NCI-H2196 (cell line): ENCODE measurements around the gene LMAN2.
"Not testable (repeated sequence)": the region's sequence is repeated elsewhere in the genome, so short reads cannot be mapped to it uniquely, and the experiment has no call there.

Experiments used
- DNase-seq: peaks from one replicate; lab custom pipeline; 2025; ENCODE audit not compliant: unreplicated experiment; lab: John Stamatoyannopoulos, UW

Gene LMAN2

DNA sequence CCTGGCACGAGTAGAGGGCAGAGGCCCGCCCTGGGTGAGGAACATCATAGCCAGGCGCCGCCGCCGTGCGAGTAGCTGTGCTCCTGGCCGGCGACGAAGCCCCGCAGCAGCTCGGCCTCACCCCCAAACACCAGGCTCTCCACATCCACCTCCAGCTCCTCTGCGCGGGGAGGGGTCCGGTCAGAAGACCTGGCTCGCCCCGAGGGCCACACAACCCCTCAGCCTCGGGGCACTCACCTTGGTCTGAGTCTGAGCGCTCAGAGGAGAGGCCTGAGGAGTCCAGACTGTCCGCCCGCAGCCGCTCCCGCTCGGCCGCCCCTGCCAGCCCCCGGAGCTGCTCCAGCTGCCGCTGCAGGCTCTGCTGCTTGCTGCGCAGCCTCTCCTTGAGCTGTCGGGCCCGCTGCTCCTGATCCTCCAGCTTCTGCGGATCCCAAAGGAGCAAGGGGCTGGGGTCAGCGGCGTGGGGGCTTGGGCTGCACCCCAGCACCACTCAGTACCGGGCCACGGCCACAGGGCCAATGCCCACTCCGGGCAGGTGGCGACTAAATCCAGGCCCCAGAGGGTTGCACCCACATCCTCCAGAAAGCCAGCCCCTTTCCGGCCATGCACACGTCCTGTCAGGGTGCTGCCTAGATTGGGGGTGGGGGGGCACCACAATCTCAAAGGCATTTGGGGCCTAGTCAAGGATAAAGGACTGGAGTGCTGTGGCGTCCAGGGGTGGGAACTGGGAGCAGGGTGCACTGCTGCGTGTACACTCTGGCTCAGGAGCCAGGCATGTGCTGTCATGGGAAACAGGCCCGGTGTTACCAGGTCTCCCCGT lies 43.7 kb downstream of the LMAN2 start:
- no peak for DNase-seq

- DNase-seq: no peak
Measured at GRCh38 chr5:177306674-177307543, 44.6 kb downstream of the LMAN2 start.

GRCh38 chr5:177306103-177306640 lies 45.3 kb downstream of the LMAN2 start:
- DNase-seq: not testable (repeated sequence)

GRCh38 chr5:177304392-177305119 lies 46.9 kb downstream of the LMAN2 start:
- DNase-seq: no peak

GRCh38 chr5:177303925-177304391 lies 47.5 kb downstream of the LMAN2 start:
- DNase-seq: no peak

GRCh38 chr5:177303121-177303924 lies 48.1 kb downstream of the LMAN2 start, which contains the start of the genes PRELID1 and RAB24:
Gene PRELID1, plus strand, starts transcription at chr5:177303799. Its CDS starts 187 bp downstream, at chr5:177303986.
Gene RAB24, minus strand, starts transcription at chr5:177303719. Its CDS starts 431 bp downstream, at chr5:177303288.
- peak; percentile 89 for DNase-seq

DNA sequence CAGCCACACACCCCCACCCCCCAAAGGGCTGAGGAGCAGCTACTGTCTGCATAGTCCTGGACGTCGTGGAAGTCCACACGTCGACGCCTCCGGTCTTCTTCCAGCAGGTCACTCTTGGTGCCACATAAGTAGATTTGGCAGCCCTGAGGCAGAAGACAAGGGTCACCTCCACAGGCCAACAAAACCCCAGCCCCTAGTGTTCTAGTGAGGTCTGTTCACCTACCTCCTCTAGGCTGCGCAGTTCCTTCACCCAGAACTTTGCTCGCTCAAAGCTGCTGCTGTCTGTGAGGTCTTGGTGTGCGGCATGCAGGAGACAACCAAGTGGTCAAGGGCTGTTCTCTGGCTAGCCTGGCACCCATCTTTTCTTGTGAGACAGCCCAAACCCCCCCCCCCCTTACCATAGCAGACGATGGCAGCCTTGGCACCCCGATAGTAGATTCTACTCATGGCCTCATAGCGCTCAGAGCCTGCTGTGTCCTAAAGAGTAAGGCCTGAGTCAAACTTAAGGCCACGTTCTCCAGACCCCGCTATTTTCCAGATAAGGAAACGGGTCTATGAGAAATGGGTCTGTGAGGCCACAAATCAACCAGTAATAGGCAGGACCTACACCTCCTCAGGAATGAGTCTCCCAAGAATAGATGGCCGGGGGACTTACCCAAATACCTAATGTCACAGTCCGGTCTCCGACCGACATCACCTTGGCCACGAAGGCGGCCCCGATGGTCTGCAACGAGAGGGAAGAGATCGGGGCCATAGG lies 48.9 kb downstream of the LMAN2 start:
- DNase-seq: peak; percentile 17

DNA sequence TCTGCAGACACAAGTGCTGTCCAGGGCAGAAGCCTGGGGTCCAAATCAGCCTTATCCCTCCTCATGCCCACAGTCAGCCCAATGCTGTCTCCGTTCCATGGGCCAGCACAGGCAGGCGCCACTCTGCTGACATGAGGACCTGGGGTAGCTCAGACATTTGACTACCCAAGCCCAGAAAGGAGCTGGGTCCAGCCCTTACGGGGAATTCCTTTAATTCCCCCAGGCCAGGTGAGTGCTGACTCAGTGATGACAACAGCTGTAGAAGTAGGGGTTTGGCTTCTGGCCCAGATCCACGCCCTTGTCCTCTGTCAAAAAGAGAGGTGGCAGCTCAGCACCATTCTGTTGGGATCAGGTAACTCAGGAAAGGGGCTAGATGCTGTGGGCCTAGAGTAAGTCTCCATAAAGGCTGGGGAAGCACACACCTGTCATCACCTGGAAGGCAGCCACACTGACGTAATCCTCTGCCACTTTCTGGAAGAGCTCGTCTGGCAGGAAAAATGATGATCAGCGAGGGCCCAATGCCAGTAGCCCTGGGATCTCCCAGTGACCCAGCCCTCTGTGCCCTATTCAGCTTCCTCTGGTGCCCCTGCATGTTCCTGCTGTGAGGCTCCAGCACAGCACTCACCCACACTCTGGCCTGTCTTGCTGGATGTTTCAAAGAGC lies 49.8 kb downstream of the LMAN2 start:
- DNase-seq: peak; percentile 94

DNA sequence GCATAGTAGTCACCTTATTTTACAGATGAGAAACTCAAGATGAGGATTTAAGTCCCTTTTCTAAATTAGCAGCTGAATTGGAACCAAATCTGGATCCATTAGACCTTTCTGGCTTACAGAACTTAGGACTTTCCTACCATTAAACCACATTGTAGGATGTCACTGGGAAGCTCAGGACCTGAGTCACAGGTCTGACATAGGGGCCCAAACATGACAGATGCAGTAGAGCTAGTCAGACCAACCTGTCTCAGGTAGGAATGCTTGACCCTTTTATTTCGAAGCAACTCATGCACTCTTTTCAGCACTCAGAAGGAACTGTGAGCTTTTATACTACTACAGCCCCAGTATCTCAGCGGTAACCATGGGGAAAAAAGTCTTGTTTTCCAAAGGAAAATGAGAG lies 50.5 kb downstream of the LMAN2 start:
- no peak for DNase-seq

DNA sequence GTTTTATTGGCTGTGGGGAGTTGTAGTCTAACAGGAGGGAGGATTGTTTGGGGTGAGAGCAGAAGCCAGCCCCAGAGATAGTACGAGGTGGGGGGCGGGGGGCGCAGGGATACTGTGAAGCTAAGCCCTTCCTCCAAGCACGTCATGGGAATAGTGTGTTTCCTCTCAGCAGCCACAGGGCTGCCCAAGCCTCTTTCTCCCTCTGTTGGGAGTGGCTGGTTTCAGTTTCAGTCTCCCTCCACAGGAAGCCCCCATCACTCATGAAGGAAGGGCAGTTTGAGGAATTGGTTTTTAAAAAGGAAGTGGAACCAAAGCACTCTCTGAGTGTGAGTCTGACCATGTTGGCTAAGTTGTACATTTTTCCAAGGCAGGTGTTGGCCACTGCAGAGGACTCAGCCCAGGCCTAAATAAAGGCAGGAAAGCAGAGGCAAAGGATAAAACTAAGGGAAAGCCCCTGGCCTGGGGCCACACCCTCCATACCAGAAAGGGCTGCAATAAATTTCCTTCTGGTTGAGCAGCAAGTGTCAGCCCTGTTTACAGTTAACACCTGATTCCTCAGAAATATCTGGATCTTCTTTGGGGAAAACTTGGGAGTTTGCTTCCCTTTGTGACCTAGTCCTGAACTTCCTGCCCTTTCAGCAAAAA lies 51.1 kb downstream of the LMAN2 start:
- no peak for DNase-seq

GRCh38 chr5:177299697-177300096 lies 51.8 kb downstream of the LMAN2 start:
- DNase-seq: no peak

DNA sequence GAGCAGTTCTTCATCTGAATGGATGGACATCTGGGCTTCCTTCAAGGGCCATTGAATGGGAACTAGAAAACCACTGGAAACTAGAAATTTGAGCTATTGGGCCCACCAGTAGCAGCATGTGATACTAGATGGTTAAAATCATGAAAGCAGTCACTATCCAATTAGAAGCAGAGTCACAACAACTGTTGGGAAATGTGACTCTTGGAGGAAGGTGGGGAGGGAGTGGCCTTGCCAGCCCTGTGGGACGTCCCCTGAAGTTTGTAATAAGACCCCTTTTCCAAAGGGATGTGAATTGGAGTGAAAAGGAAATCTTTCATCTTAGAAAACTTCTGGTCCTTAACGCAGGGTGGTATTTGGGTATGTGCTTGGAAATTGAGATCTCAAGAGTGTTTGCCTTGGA lies 53.5 kb downstream of the LMAN2 start:
- no peak for DNase-seq

DNA sequence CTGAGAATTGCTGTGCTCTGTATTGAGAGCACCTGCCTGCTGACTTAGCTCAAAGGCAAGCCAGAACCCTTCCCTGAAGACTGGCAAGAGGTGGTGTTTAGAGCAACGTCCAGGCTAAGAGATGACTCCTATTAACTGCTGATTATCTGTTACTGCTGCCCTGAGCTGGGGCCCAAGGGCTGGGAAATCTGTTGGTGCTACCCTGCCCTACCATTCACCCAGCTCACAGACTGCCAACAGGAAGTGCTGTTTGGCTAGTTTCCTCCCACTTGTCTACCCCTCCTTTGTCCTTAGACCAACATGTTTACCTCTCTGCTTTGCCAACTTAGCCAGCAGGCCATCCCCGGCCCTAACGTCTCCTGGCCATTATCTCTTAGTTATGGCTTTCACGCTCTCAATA lies 54.9 kb downstream of the LMAN2 start:
- peak; percentile 51 for DNase-seq

DNA sequence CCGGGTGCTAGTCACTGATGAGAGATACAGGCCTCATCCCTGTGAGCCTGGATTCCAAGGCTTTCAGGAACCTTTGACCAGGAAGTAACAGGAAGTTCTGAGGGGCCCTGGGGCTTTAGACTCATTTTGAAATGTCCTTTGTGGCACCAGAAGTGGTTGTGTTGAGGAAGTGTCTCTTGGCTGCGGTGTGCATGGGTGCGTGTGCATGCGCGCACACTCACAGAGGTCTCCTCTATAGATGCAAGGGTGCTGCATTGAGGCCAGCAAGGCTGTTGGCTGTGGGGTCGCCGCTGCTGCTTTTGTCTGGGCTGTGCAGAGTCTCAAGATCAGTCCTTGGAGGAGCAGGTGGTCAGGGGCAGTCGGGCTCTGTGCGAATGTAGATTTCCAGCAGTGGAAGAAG lies 55.5 kb downstream of the LMAN2 start:
- DNase-seq: no peak

- DNase-seq: no peak
Measured at GRCh38 chr5:177294632-177295031, 56.8 kb downstream of the LMAN2 start.

DNA sequence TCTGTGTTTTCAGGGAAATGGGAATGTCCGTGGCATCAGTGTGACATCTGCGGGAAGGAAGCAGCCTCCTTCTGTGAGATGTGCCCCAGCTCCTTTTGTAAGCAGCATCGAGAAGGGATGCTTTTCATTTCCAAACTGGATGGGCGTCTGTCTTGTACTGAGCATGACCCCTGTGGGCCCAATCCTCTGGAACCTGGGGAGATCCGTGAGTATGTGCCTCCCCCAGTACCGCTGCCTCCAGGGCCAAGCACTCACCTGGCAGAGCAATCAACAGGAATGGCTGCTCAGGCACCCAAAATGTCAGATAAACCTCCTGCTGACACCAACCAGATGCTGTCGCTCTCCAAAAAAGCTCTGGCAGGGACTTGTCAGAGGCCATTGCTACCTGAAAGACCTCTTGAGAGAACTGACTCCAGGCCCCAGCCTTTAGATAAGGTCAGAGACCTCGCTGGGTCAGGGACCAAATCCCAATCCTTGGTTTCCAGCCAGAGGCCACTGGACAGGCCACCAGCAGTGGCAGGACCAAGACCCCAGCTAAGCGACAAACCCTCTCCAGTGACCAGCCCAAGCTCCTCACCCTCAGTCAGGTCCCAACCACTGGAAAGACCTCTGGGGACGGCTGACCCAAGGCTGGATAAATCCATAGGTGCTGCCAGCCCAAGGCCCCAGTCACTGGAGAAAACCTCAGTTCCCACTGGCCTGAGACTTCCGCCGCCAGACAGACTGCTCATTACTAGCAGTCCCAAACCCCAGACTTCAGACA lies 57.5 kb downstream of the LMAN2 start:
- no peak for DNase-seq

DNA sequence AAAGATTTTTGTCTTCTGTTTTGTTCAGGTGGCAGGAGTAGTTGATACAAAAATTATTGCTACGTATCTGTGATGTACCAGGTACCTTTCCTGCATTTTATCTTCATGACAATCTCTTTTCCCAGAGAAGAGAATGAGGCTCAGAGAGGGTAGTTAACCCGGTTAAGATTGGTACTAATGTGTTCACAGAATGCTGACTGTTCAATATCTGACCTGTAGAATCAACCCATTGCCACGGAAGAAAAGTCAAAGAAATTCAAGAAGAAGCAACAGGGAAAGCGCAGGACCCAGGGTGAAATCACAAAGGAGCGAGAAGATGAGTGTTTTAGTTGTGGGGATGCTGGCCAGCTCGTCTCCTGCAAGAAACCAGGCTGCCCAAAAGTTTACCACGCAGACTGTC lies 59.7 kb downstream of the LMAN2 start:
- DNase-seq: no peak
